H1 (cell line): ENCODE data around the gene LIFR. TPM values are rescaled to one million over a fixed set of nuclear protein-coding genes. Genes with fewer than 3 reads are reported as not detected.

Source experiments
- CTCF ChIA-PET: fragments of 300-600 bp; sonication (Branson Sonifier 250); formaldehyde crosslinking; loops from one replicate; lab custom pipeline; 2021; ENCODE audit not compliant: partially characterized antibody; lab: Charles Lee
- POLR2A ChIA-PET: fragments of 300-600 bp; sonication (Branson Sonifier 250); formaldehyde crosslinking; loops from one replicate; lab custom pipeline; 2021; ENCODE audit warnings: inconsistent platforms; ENCODE audit not compliant: partially characterized antibody; lab: Charles Lee
- DNase-seq, 2 experiments: peaks; one replicate each; pipeline versions ENCODE4 v3.0.0 to v3.0.0-alpha.2; 2010 to 2022; ENCODE audit warnings: low spot score in 2 of 2, low read depth in 1 of 2, mixed read lengths in 1 of 2
- FAIRE-seq: peaks from 2 replicates; lab custom pipeline; 2011; peaks lifted over from hg19 to GRCh38; lab: Jason Lieb, UNC
- H2AFZ ChIP-seq: 2 replicates; pipeline ENCODE4 v1.8.1; 2012; ENCODE audit warnings: low read length, inconsistent platforms
- H2AK5ac ChIP-seq: 2 replicates; pipeline ENCODE4 v1.6.1; 2013; ENCODE audit warnings: low read depth, low read length
- H2BK120ac ChIP-seq: replicated peaks from 2 replicates; pipeline ENCODE3; 2013; ENCODE audit warnings: low read depth, low read length, inconsistent platforms
- H2BK12ac ChIP-seq: 2 replicates; pipeline ENCODE4 v1.6.1; 2013; ENCODE audit warnings: low read depth, low read length
- H2BK15ac ChIP-seq: 2 replicates; pipeline ENCODE4 v1.6.1; 2013; ENCODE audit warnings: low read length
- H2BK20ac ChIP-seq: 2 replicates; pipeline ENCODE4 v1.6.1; 2013; ENCODE audit warnings: low read length
- H2BK5ac ChIP-seq: 2 replicates; pipeline ENCODE4 v1.6.1; 2013; ENCODE audit warnings: low read depth, low read length
- H3K14ac ChIP-seq: 2 replicates; pipeline ENCODE4 v1.6.1; 2013; ENCODE audit warnings: inconsistent platforms; ENCODE audit not compliant: insufficient read length
- H3K18ac ChIP-seq: 2 replicates; pipeline ENCODE4 v1.6.1; 2013; ENCODE audit warnings: low read length; ENCODE audit errors: extremely low read depth
- H3K23ac ChIP-seq: 2 replicates; pipeline ENCODE4 v1.6.1; 2013; ENCODE audit warnings: inconsistent platforms; ENCODE audit not compliant: insufficient read length
- H3K23me2 ChIP-seq: 2 replicates; pipeline ENCODE4 v1.6.1; 2013; ENCODE audit warnings: low read depth, low read length
- H3K27ac ChIP-seq: 2 replicates; pipeline ENCODE4 v1.6.1; 2011; ENCODE audit warnings: low read depth, low read length, inconsistent platforms
- H3K27me3 ChIP-seq, 4 experiments: replicated peaks in 1 of 4; 1 replicate in 1 of 4; 2 replicates in 3 of 4; pipeline versions ENCODE4 v1.6.1 to v1.8.1; 2011 to 2013; ENCODE audit warnings: low read length in 3 of 4, mild to moderate bottlenecking in 3 of 4, inconsistent platforms in 2 of 4, mixed read lengths in 2 of 4, moderate library complexity in 1 of 4; ENCODE audit not compliant: control insufficient read depth in 3 of 4, insufficient read depth in 3 of 4; ENCODE audit errors: extremely low read depth in 1 of 4
- H3K36me3 ChIP-seq, 4 experiments: 2 replicates each; pipeline versions ENCODE4 v1.6.1 to v1.8.1; 2011 to 2013; ENCODE audit warnings: mild to moderate bottlenecking in 4 of 4, low read length in 3 of 4, moderate library complexity in 2 of 4, control low read depth in 1 of 4, inconsistent platforms in 1 of 4; ENCODE audit not compliant: insufficient read depth in 4 of 4, control insufficient read depth in 2 of 4
- H3K4ac ChIP-seq: replicated peaks from 2 replicates; pipeline ENCODE3; 2013; ENCODE audit warnings: low read length, low read depth, mixed read lengths, inconsistent platforms; ENCODE audit not compliant: insufficient read length
- H3K4me1 ChIP-seq, 4 experiments: replicated peaks in 1 of 4; 1 replicate in 1 of 4; 2 replicates in 3 of 4; pipeline versions ENCODE4 v1.6.1 to v1.8.1; 2011 to 2013; ENCODE audit warnings: low read length in 3 of 4, inconsistent platforms in 2 of 4, mixed read lengths in 1 of 4; ENCODE audit not compliant: insufficient read depth in 4 of 4, control insufficient read depth in 3 of 4
- H3K4me2 ChIP-seq, 2 experiments: 2 replicates each; pipeline versions ENCODE4 v1.6.1 to v1.8.1; 2011 to 2013; ENCODE audit warnings: low read depth in 2 of 2, low read length in 2 of 2, control low read depth in 1 of 2, inconsistent platforms in 1 of 2, mild to moderate bottlenecking in 1 of 2; ENCODE audit not compliant: insufficient read depth in 1 of 2
- H3K4me3 ChIP-seq, 4 experiments: fragments of 200-600, 300-600 bp in 1 of 4; sonication (generic), shearing (Covaris generic), sonication (Bioruptor Twin) in 1 of 4; 2 replicates each; pipeline versions ENCODE4 v1.5.1 to v1.8.1; 2011 to 2016; ENCODE audit warnings: low read length in 4 of 4, low read depth in 3 of 4, control low read depth in 2 of 4, inconsistent platforms in 2 of 4, mild to moderate bottlenecking in 2 of 4, mixed read lengths in 1 of 4, moderate library complexity in 1 of 4; ENCODE audit not compliant: insufficient read depth in 2 of 4; ENCODE audit errors: extremely low read depth in 1 of 4
- H3K56ac ChIP-seq: replicated peaks from 2 replicates; pipeline ENCODE3; 2013; ENCODE audit warnings: low read depth, mild to moderate bottlenecking, mixed read lengths, low read length, inconsistent platforms; ENCODE audit not compliant: insufficient read length
- H3K79me1 ChIP-seq: 2 replicates; pipeline ENCODE4 v1.6.1; 2013; ENCODE audit warnings: low read depth, low read length, control low read depth
- H3K79me2 ChIP-seq, 2 experiments: 2 replicates each; pipeline versions ENCODE4 v1.6.1 to v1.8.1; 2012 to 2013; ENCODE audit warnings: low read length in 2 of 2, mild to moderate bottlenecking in 2 of 2, inconsistent platforms in 1 of 2; ENCODE audit not compliant: insufficient read depth in 2 of 2, control insufficient read depth in 1 of 2
- H3K9ac ChIP-seq, 4 experiments: replicated peaks in 1 of 4; 1 replicate in 1 of 4; 2 replicates in 3 of 4; pipeline versions ENCODE4 v1.6.1 to v1.8.1; 2011 to 2013; ENCODE audit warnings: low read depth in 3 of 4, low read length in 3 of 4, control low read depth in 2 of 4, mild to moderate bottlenecking in 2 of 4, moderate library complexity in 2 of 4, inconsistent platforms in 1 of 4; ENCODE audit errors: extremely low read depth in 1 of 4
- H3K9me3 ChIP-seq, 2 experiments: 2 replicates each; pipeline versions ENCODE4 v1.6.1 to v1.8.1; 2012 to 2013; ENCODE audit warnings: mild to moderate bottlenecking in 2 of 2, moderate library complexity in 2 of 2, control low read depth in 1 of 2, inconsistent platforms in 1 of 2, low read depth in 1 of 2, low read length in 1 of 2, mixed read lengths in 1 of 2; ENCODE audit not compliant: insufficient read depth in 2 of 2
- H4K20me1 ChIP-seq, 2 experiments: replicated peaks in 1 of 2; 2 replicates each; pipeline versions ENCODE3 to v1.8.1; 2011 to 2013; ENCODE audit warnings: inconsistent platforms in 2 of 2, low read length in 2 of 2, mild to moderate bottlenecking in 1 of 2; ENCODE audit not compliant: insufficient read depth in 2 of 2, control insufficient read depth in 1 of 2
- H4K5ac ChIP-seq: 2 replicates; pipeline ENCODE4 v1.6.1; 2013; ENCODE audit warnings: low read length, low read depth, mixed read lengths, inconsistent platforms; ENCODE audit not compliant: insufficient read length
- H4K8ac ChIP-seq: 2 replicates; pipeline ENCODE4 v1.8.0; 2013; ENCODE audit warnings: mild to moderate bottlenecking, moderate library complexity, low read length, inconsistent platforms; ENCODE audit not compliant: insufficient read depth; ENCODE audit errors: extremely low read depth
- H4K91ac ChIP-seq: replicated peaks from 2 replicates; pipeline ENCODE3; 2013; ENCODE audit warnings: low read length, mixed read lengths, inconsistent platforms; ENCODE audit not compliant: insufficient read length
- ASH2L ChIP-seq: fragments of 200-600, 300-600 bp; sonication (generic); IDR thresholded peaks from one replicate; pipeline ENCODE4 v1.7.1; 2017; ENCODE audit warnings: low read length
- CREB1 ChIP-seq: IDR thresholded peaks from 2 replicates; pipeline ENCODE4 v1.6.1; 2012; ENCODE audit warnings: inconsistent platforms
- CTCF ChIP-seq, 3 experiments: IDR thresholded peaks; 1 replicate in 2 of 3; 2 replicates in 1 of 3; pipeline versions ENCODE4 v1.5.1 to v1.6.1; 2011; ENCODE audit warnings: low read length in 3 of 3, mild to moderate bottlenecking in 3 of 3, inconsistent platforms in 2 of 3, low read depth in 1 of 3, moderate library complexity in 1 of 3; ENCODE audit not compliant: insufficient read depth in 1 of 3; ENCODE audit errors: control extremely low read depth in 1 of 3
- FOSL1 ChIP-seq: IDR thresholded peaks from 2 replicates; pipeline ENCODE4 v1.6.1; 2011; ENCODE audit warnings: mild to moderate bottlenecking, low read depth, low read length, moderate library complexity; ENCODE audit not compliant: insufficient read depth
- JUN ChIP-seq: IDR thresholded peaks from 2 replicates; pipeline ENCODE4 v1.6.1; 2011; ENCODE audit warnings: low read depth, mild to moderate bottlenecking, improper control_type of control experiment, low read length
- JUND ChIP-seq: IDR thresholded peaks from 2 replicates; pipeline ENCODE4 v1.6.1; 2011; ENCODE audit warnings: mild to moderate bottlenecking, improper control_type of control experiment, low read length
- MAFK ChIP-seq: IDR thresholded peaks from 2 replicates; pipeline ENCODE4 v1.6.1; 2012; ENCODE audit warnings: low read depth, mild to moderate bottlenecking, improper control_type of control experiment, low read length
- NRF1 ChIP-seq: IDR thresholded peaks from 2 replicates; pipeline ENCODE4 v1.6.1; 2011; ENCODE audit warnings: mild to moderate bottlenecking, low read depth, low read length, improper control_type of control experiment
- RAD21 ChIP-seq, 2 experiments: IDR thresholded peaks in 1 of 2; conservative IDR thresholded peaks in 1 of 2; 2 replicates each; pipeline ENCODE4 v1.6.1; 2011; ENCODE audit warnings: low read depth in 2 of 2, low read length in 2 of 2, improper control_type of control experiment in 1 of 2, inconsistent platforms in 1 of 2, mild to moderate bottlenecking in 1 of 2, moderate library complexity in 1 of 2
- SP4 ChIP-seq: IDR thresholded peaks from 2 replicates; pipeline ENCODE4 v1.6.1; 2012; ENCODE audit warnings: low read length, inconsistent platforms
- SUZ12 ChIP-seq: fragments of 200-600 bp; sonication (generic); IDR thresholded peaks from 2 replicates; pipeline ENCODE4 v1.6.1; 2012; ENCODE audit warnings: mild to moderate bottlenecking, inconsistent platforms, low read length, moderate library complexity, mixed read lengths
- TBP ChIP-seq: IDR thresholded peaks from 2 replicates; pipeline ENCODE4 v1.6.1; 2011; ENCODE audit warnings: low read depth, low read length, improper control_type of control experiment
- WGBS, 2 experiments: shearing (Covaris generic) in 1 of 2; methylation state at CpG; one replicate each; pipeline versions ENCODE4 v1.1.6 to v1.1.7; 2013 to 2015; ENCODE audit warnings: low lambda C conversion rate in 2 of 2, mixed read lengths in 2 of 2, inconsistent platforms in 1 of 2, low coverage in 1 of 2, missing lambda C conversion rate in 1 of 2; ENCODE audit not compliant: insufficient replicate concordance in 2 of 2, insufficient coverage in 1 of 2, insufficient read length in 1 of 2; ENCODE audit errors: extremely low coverage in 1 of 2, missing lambda C conversion rate in 1 of 2; 5-methylcytosine and 5-hydroxymethylcytosine counted together
- polyA plus RNA-seq, 7 experiments: library from polyadenylated mRNA; depleted of rRNA in 3 of 7; stranded (reverse) in 5 of 7; unstranded in 2 of 7; fragments of >200 nt in 5 of 7; fragments of 200-250 nt in 2 of 7; gene quantifications; 1 replicate in 5 of 7; 2 replicates in 1 of 7; 4 replicates in 1 of 7; pipeline versions ENCODE4 v1.2.1 to v1.2.3, GENCODE V29; 2011 to 2013; ENCODE audit warnings: missing spikeins in 2 of 7, mixed read lengths in 2 of 7
- total RNA-seq: library from RNA; stranded (reverse); fragmentation: NEBNext Ultra II Directional; extraction: Animal tissue kit (Norgen Biotek cat#: 25700); gene quantifications from 2 replicates; pipeline ENCODE4 v1.2.1, GENCODE V29; 2021

The LIFR gene
- total and polyA plus RNA-seq, 2 of the 8 experiments (the other 6 are each of a cell fraction or from before 2014, with no cell fraction given): 2.0 to 18.9 TPM

- no peak overlapping the region for H2AFZ ChIP-seq
- no peak overlapping the region for H4K5ac ChIP-seq
- FAIRE-seq (no peak), DNase-seq (no peak)
- no peaks in the 10 kb centered on the region for H3K9me3 ChIP-seq
- no peak overlapping the region for H3K4ac ChIP-seq
- no peaks in the 10 kb centered on the region for H3K79me2 ChIP-seq
- no peak overlapping the region for H3K27ac ChIP-seq
- H3K4me2 ChIP-seq: no peak overlapping the region
- ChIA-PET POLR2A (no interaction called here), CTCF (interaction anchor here (0.6 to 1.5 kb wide), 9 partner anchors 12 to 334 kb away, joined by 3 to 5 read pairs (median 3); no protein-coding TSS in a partner anchor)
- H3K4me3 ChIP-seq: no peak overlapping the region
- no peak overlapping the region for H2AK5ac ChIP-seq
- H3K23ac ChIP-seq: no peak overlapping the region
- H3K27me3 ChIP-seq: no peaks in the 10 kb centered on the region
- no peak overlapping the region for H4K8ac ChIP-seq
- H3K9ac ChIP-seq: no peak overlapping the region
- H2BK5ac ChIP-seq: no peak overlapping the region
- H3K23me2 ChIP-seq: peaks cover 2% of the 10 kb centered on the region; the same call in 1 of the 2 replicates
- H2BK120ac ChIP-seq: no peak overlapping the region
- H3K36me3 ChIP-seq: peaks cover 0 to 10% (median 0%) of the 10 kb centered on the region in 4 experiments; a peak in 2 of 8 replicates
- H3K18ac ChIP-seq: no peak overlapping the region
- H4K91ac ChIP-seq: no peak overlapping the region
- H2BK15ac ChIP-seq: no peak overlapping the region
- no peak overlapping the region for H3K56ac ChIP-seq
- H4K20me1 ChIP-seq: no peaks in the 10 kb centered on the region
- 88% methylated on average over 2 of the region's 2 CpGs; no CpG with 5 or more reads in 1 of the 2 experiments for WGBS, 2 experiments
- no peaks in the 10 kb centered on the region for H3K79me1 ChIP-seq
- no peak overlapping the region for H2BK12ac ChIP-seq
- H3K14ac ChIP-seq: no peak overlapping the region
- no peak overlapping the region for H2BK20ac ChIP-seq
- H3K4me1 ChIP-seq: no peaks in the 10 kb centered on the region; a peak in 1 of 7 replicates
- TF ChIP-seq CREB1 (no peak), FOSL1 (no peak), CTCF (IDR thresholded peaks at IDR 0.05; ENCODE audit: control extremely low read depth in 1 of 3, insufficient read depth in 1 of 3, low read depth in 1 of 3, low read length in 3 of 3) (peak; percentile 10 to 42 (median 41)), SP4 (no peak), SUZ12 (no peak), RAD21 (IDR thresholded peaks at IDR 0.05 in 1 of 2, conservative IDR thresholded peaks at IDR 0.05 in 1 of 2; ENCODE audit: low read depth in 2 of 2, low read length in 2 of 2) (peak; percentile 55 to 60), TBP (no peak), MAFK (no peak), JUN (no peak), JUND (no peak), NRF1 (no peak), ASH2L (no peak)
Observed at GRCh38 chr5:38497946-38498345, 58.5 kb downstream of the LIFR start.
